ACHN (cell line): ENCODE results near the gene APLP1.

Experiments
- DNase-seq: peaks from one replicate; pipeline ENCODE4 v3.0.0-alpha.2; 2015
- in situ Hi-C: cut with HindIII; loops from 2 replicates; pipeline ENCODE4 v1.10.0; 2017; ENCODE audit warnings: low sequenced_read_pairs, low pct_ligation_motif_present, low pct_unique_long_range_greater_than_20kb

Gene APLP1

DNA sequence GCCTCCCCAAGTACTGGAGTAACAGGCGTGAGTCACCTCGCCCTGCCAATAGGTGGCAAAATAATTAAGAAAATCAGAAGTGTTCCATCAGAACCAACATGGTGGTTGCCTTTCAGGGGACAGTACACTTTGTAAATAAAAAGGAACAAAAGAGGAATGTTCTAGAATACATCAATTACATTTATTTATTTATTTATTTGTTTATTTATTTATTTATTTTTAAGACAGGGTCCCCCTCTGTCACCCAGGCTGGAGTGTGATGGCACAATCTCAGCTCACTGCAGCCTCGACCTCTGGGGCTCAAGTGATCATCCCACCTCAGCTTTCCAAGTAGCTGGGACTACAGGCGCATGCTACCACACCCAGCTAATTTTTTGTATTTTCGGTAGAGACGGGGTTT, 52.6 kb downstream of the APLP1 start:
- no peak for DNase-seq
- in situ Hi-C loops: no loop called here

DNA sequence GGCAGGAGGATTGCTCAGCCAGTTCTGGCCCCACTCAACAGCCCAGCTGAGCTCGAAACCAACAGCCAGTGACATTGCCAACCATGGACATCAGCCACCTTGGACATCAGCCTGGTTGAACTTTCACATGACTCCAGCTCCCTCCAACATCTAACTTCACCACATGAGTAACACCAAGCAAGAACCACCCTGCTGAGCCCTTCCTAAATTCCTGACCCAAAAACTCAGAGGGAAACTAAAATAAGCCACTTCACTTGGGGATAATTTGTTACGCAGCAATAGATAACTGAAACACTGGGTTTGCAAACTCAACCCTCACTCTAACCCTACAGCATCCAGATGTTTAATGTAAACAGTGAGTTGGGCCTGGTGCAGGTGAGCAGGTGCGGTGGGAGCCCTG, 57.1 kb downstream of the APLP1 start:
- no peak for DNase-seq
- in situ Hi-C loops: no loop called here

DNA sequence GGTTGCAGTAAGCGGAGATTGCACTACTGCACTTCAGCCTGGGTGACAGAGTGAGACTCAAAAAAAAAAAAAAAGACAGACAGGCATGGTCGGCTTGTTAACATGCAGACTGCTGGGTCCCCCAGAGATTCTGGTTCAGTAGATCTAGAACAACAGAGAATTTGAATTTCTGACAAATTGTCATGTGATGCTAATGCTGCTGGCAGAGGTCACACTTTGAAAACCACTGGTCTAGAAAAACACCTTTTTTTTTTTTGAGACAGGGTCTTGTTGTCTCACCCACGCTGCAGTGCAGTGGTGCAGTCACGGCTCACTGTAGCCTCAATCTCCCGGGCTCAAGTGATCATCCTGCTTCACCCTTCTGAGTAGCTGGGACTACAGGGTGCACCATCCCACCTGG, 60.1 kb downstream of the APLP1 start:
- in situ Hi-C loops: no loop called here
- DNase-seq: no peak
